Measurements from ENCODE around the gene NEURL3. TPM values are rescaled to one million over a fixed set of nuclear protein-coding genes. Genes with fewer than 3 reads are reported as not detected.

NEURL3 gene
- total and polyA plus RNA-seq, 2 donors from 2014 or later = 3.2 to 11.1 TPM

- Histone ChIP-seq H3K27ac (ENCODE audit: low read depth in 2 of 2, low read length in 2 of 2) (peak within 1 kb of the TSS; percentile 83 to 84), H3K9ac (ENCODE audit: low read length in 3 of 3) (peak within 1 kb of the TSS in 2 of 3 donors; percentile 62 to 67), H3K36me3 (ENCODE audit: control insufficient read depth in 2 of 3, insufficient read depth in 3 of 3, low read length in 3 of 3) (no peaks in the 10 kb centered on the region), H3K9me3 (ENCODE audit: control insufficient read depth in 2 of 3, insufficient read depth in 1 of 3, low read length in 3 of 3) (no peaks in the 10 kb centered on the region), H3K4me1 (ENCODE audit: control insufficient read depth in 2 of 3, insufficient read depth in 2 of 3, low read depth in 1 of 3, low read length in 3 of 3) (peaks cover 0 to 14% (median 12%) of the 10 kb centered on the region in 3 donors), H3K27me3 (ENCODE audit: control insufficient read depth, insufficient read depth, low read length) (no peaks in the 10 kb centered on the region), H3K4me3 (ENCODE audit: low read length in 3 of 3) (peak within 1 kb of the TSS; percentile 46 to 80 (median 56))
- FAIRE-seq (no peak), DNase-seq (peak; percentile 92 to 98 (median 96))
- peak; percentile 16 for TF ChIP-seq CTCF (IDR thresholded peaks at IDR 0.05; ENCODE audit: borderline replicate concordance, extremely low read depth, insufficient read depth)
- intact Hi-C loops (cut with DNase I) = no loop called here
Measured at GRCh38 chr2:96536445-96537065, 31.4 kb upstream of the NEURL3 start, which contains the start of gene ARID5A. ARID5A (plus strand) TSS chr2:96536752; CDS start chr2:96536827, 75 bp downstream.

DNA sequence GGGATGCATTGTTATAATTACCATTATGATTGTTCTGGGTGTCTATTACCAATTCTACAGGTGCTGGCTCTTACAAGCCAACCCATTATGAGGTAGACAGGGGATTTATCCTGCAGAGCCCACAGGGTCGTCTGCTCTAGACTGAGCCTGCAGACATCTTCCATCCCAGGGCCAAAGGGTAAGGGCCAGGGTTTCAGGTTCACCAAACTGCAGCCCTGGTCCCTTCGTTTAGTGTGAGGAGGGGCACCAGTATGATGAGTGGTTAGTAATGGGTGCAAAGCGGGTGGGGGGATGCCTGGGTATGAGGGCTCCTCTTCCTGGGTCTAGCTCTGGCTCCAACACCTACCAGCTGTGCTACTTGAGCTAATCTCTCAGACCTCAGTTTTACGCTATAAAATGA, 30.2 kb upstream of the NEURL3 start:
- Histone ChIP-seq H3K4me3 (ENCODE audit: low read length in 3 of 3) (no peak overlapping the region), H3K27ac (ENCODE audit: low read depth in 2 of 2, low read length in 2 of 2) (no peak overlapping the region), H3K4me1 (ENCODE audit: control insufficient read depth in 2 of 3, insufficient read depth in 2 of 3, low read depth in 1 of 3, low read length in 3 of 3) (peaks cover 0 to 15% (median 14%) of the 10 kb centered on the region in 3 donors), H3K36me3 (ENCODE audit: control insufficient read depth in 2 of 3, insufficient read depth in 3 of 3, low read length in 3 of 3) (no peaks in the 10 kb centered on the region), H3K27me3 (ENCODE audit: control insufficient read depth, insufficient read depth, low read length) (no peaks in the 10 kb centered on the region), H3K9me3 (ENCODE audit: control insufficient read depth in 2 of 3, insufficient read depth in 1 of 3, low read length in 3 of 3) (no peaks in the 10 kb centered on the region), H3K9ac (ENCODE audit: low read length in 3 of 3) (no peak overlapping the region)
- TF ChIP-seq CTCF (IDR thresholded peaks at IDR 0.05; ENCODE audit: borderline replicate concordance, extremely low read depth, insufficient read depth) = no peak
- FAIRE-seq (no peak), DNase-seq (peak in 1 of 5 donors; percentile 43)
- intact Hi-C loops (cut with DNase I) = no loop called here

DNA sequence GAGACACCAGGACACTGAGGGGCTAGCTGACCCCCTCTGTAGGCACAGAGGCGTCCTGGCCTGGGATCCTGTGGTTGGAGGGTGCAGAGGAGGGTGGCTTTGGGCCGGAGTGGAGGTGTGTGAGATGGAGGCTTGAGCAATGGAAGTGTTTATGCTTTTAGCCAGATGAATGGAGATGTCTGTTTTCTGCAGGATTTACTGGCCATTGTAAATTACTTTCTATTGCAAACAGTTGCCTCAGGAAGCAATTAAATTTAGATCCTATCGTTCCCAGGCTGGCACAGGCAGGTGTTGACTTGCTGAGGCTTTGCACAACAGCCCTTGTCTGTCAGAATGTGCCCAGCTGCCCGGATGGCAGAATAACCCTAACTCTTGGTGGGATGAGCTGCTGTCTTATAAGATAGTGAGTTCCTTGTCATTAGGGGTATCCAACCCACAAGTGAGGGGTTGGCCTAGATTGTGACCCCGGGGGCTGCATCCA, 29.6 kb upstream of the NEURL3 start:
- no peak overlapping the region for H3K27ac ChIP-seq (ENCODE audit: low read depth in 2 of 2, low read length in 2 of 2)
- no peak overlapping the region for H3K9ac ChIP-seq (ENCODE audit: low read length in 3 of 3)
- intact Hi-C loops (cut with DNase I) = no loop called here
- H3K9me3 ChIP-seq (ENCODE audit: control insufficient read depth in 2 of 3, insufficient read depth in 1 of 3, low read length in 3 of 3) = no peaks in the 10 kb centered on the region
- no peak for TF ChIP-seq CTCF (IDR thresholded peaks at IDR 0.05; ENCODE audit: borderline replicate concordance, extremely low read depth, insufficient read depth)
- H3K4me3 ChIP-seq (ENCODE audit: low read length in 3 of 3) = no peak overlapping the region
- peaks cover 0 to 15% (median 14%) of the 10 kb centered on the region in 3 donors for H3K4me1 ChIP-seq (ENCODE audit: control insufficient read depth in 2 of 3, insufficient read depth in 2 of 3, low read depth in 1 of 3, low read length in 3 of 3)
- H3K36me3 ChIP-seq (ENCODE audit: control insufficient read depth in 2 of 3, insufficient read depth in 3 of 3, low read length in 3 of 3) = no peaks in the 10 kb centered on the region
- DNase-seq (no peak), FAIRE-seq (no peak)
- no peaks in the 10 kb centered on the region for H3K27me3 ChIP-seq (ENCODE audit: control insufficient read depth, insufficient read depth, low read length)
